GM12873 (cell line): Measurements from ENCODE around the gene KMO.

Experiments used
- TF ChIP-seq, protein P1 (sequence below): IDR thresholded peaks from 2 replicates; pipeline ENCODE4 v1.5.1; 2012; ENCODE audit warnings: low read depth, mild to moderate bottlenecking, moderate library complexity, low read length, control low read depth; ENCODE audit not compliant: insufficient read depth; ENCODE audit errors: missing control alignments

KMO gene

DNA sequence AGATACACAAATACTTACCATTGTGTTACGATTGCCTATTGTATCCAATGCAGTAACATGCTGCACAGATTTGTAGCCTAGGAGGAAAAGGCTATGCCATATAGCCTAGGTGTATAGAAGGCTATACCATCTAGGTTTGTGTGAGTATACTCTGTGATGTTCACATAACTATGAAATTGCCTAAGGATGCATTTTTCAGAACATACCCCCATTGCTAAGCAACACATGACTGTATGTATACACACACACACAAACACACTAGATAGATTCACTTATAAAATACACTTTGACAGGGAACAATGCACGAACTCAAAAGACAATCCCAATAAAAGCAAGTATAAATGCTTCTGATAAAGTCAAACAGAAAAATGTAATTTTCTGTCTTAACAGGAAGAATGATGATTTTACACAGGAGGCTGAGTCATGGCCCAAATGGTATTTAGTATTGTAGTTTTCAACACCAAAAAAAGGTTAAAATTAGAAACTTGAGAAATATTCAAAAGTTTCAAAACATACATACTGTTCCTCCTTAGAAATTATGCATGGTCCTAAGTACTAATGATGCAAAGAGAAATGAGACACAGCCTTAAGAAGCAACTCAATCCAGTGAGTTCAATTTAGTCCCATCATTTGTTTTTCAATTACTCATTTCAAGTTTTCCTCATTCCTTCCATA lies 24.9 kb upstream of the KMO start:
- TF ChIP-seq, protein P1, sequence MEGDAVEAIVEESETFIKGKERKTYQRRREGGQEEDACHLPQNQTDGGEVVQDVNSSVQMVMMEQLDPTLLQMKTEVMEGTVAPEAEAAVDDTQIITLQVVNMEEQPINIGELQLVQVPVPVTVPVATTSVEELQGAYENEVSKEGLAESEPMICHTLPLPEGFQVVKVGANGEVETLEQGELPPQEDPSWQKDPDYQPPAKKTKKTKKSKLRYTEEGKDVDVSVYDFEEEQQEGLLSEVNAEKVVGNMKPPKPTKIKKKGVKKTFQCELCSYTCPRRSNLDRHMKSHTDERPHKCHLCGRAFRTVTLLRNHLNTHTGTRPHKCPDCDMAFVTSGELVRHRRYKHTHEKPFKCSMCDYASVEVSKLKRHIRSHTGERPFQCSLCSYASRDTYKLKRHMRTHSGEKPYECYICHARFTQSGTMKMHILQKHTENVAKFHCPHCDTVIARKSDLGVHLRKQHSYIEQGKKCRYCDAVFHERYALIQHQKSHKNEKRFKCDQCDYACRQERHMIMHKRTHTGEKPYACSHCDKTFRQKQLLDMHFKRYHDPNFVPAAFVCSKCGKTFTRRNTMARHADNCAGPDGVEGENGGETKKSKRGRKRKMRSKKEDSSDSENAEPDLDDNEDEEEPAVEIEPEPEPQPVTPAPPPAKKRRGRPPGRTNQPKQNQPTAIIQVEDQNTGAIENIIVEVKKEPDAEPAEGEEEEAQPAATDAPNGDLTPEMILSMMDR = no peak

DNA sequence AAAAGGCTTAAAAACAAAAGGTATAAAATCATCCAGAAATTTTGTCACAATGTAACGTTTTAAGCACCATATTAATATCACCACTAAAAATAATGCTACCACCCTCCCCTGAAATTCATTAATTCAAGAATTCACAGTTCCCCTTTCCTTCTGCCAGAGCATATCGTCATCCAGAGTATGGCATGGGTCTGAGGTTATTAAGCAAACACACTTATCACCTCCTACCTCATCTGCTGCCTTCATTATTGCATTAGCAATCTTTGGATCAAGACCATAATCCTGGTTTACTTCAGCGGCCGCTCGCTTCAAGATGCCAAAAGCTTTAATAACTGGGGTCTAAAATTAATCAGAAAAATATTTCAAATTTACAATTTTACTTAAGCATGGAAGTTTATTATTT lies 18.8 kb upstream of the KMO start:
- TF ChIP-seq, protein P1 = no peak

GRCh38 chr1:241518476-241519307 lies 13.5 kb upstream of the KMO start:
- TF ChIP-seq, protein P1 = no peak

- TF ChIP-seq, protein P1 = no peak
Measured at GRCh38 chr1:241519308-241520079, 12.7 kb upstream of the KMO start, which contains the start of gene FH. Gene FH, minus strand, starts transcription at chr1:241519755. Its CDS starts 33 bp downstream, at chr1:241519722.

GRCh38 chr1:241520080-241520465 lies 12.1 kb upstream of the KMO start:
- TF ChIP-seq, protein P1 = no peak

DNA sequence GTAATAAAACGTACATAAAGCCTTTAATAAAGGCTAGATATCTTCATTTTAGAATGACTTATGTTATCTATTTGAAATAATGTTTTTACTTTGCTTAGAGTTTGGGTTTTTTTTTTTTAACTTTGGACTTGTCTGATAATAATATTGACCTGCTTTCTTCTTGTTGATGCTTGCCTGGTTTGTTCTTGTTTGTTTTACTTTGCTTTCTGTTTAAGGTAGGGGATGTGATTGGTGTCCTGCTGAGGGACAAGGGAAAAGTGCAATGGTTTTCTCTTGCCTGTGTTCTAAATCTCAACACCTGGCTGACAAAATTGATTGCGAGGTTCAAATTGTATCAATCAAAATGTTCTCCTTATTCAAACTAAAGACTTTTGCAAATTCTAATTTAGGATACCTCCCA lies 10.5 kb upstream of the KMO start:
- TF ChIP-seq, protein P1 = no peak

- TF ChIP-seq, protein P1 = no peak
Measured at GRCh38 chr1:241525026-241525425, 7.2 kb upstream of the KMO start.
